ENCODE data around the gene LIME1. TPM values are rescaled to one million over a fixed set of nuclear protein-coding genes. Genes with fewer than 3 reads are reported as not detected.

LIME1 gene
- total RNA-seq, 1 donor from 2014 or later, result 15.7 TPM

GRCh38 chr20:63759377-63759901 is 23.0 kb downstream of the LIME1 start:
- H3K27ac Mint-ChIP-seq, result no peak overlapping the region
- peaks cover 16% of the 10 kb centered on the region for H3K27me3 Mint-ChIP-seq (ENCODE audit: low read depth)
- intact Hi-C loops (cut with micrococcal nuclease), result no loop called here
- no peak overlapping the region for H3K4me3 Mint-ChIP-seq (ENCODE audit: low read depth)
- no peaks in the 10 kb centered on the region for H3K9me3 Mint-ChIP-seq
- H3K4me1 Mint-ChIP-seq (ENCODE audit: low read depth), result peaks cover 7% of the 10 kb centered on the region
- no peak for DNase-seq (ENCODE audit: low spot score)
- no peaks in the 10 kb centered on the region for H3K36me3 Mint-ChIP-seq (ENCODE audit: low read depth)

GRCh38 chr20:63765082-63765873 is 28.8 kb downstream of the LIME1 start:
- Mint-ChIP-seq H3K27me3 (ENCODE audit: low read depth) (peaks cover 3% of the 10 kb centered on the region), H3K4me1 (ENCODE audit: low read depth) (no peaks in the 10 kb centered on the region), H3K27ac (no peak overlapping the region), H3K9me3 (no peaks in the 10 kb centered on the region), H3K4me3 (ENCODE audit: low read depth) (no peak overlapping the region), H3K36me3 (ENCODE audit: low read depth) (no peaks in the 10 kb centered on the region)
- intact Hi-C loops (cut with micrococcal nuclease), result no loop called here
- no peak for DNase-seq (ENCODE audit: low spot score)

GRCh38 chr20:63765902-63766301 is 29.4 kb downstream of the LIME1 start:
- no peak for DNase-seq (ENCODE audit: low spot score)
- Mint-ChIP-seq H3K27ac (no peak overlapping the region), H3K4me1 (ENCODE audit: low read depth) (no peaks in the 10 kb centered on the region), H3K4me3 (ENCODE audit: low read depth) (no peak overlapping the region), H3K9me3 (no peaks in the 10 kb centered on the region), H3K27me3 (ENCODE audit: low read depth) (peaks cover 3% of the 10 kb centered on the region), H3K36me3 (ENCODE audit: low read depth) (no peaks in the 10 kb centered on the region)
- intact Hi-C loops (cut with micrococcal nuclease), result no loop called here

- Mint-ChIP-seq H3K27ac (no peak overlapping the region), H3K9me3 (no peaks in the 10 kb centered on the region), H3K27me3 (ENCODE audit: low read depth) (peaks cover 3% of the 10 kb centered on the region), H3K36me3 (ENCODE audit: low read depth) (no peaks in the 10 kb centered on the region), H3K4me1 (ENCODE audit: low read depth) (no peaks in the 10 kb centered on the region), H3K4me3 (ENCODE audit: low read depth) (no peak overlapping the region)
- intact Hi-C loops (cut with micrococcal nuclease), result no loop called here
- DNase-seq (ENCODE audit: low spot score), result no peak
Observed at GRCh38 chr20:63766695-63767426, 30.4 kb downstream of the LIME1 start.

- intact Hi-C loops (cut with micrococcal nuclease), result no loop called here
- Mint-ChIP-seq H3K36me3 (ENCODE audit: low read depth) (no peaks in the 10 kb centered on the region), H3K9me3 (no peaks in the 10 kb centered on the region), H3K27ac (no peak overlapping the region), H3K27me3 (ENCODE audit: low read depth) (peaks cover 3% of the 10 kb centered on the region), H3K4me3 (ENCODE audit: low read depth) (no peak overlapping the region), H3K4me1 (ENCODE audit: low read depth) (no peaks in the 10 kb centered on the region)
- DNase-seq (ENCODE audit: low spot score), result no peak
Observed at GRCh38 chr20:63767456-63767855, 31.0 kb downstream of the LIME1 start.

- H3K4me3 Mint-ChIP-seq (ENCODE audit: low read depth), result no peak overlapping the region
- H3K36me3 Mint-ChIP-seq (ENCODE audit: low read depth), result no peaks in the 10 kb centered on the region
- H3K27ac Mint-ChIP-seq, result no peak overlapping the region
- no peaks in the 10 kb centered on the region for H3K9me3 Mint-ChIP-seq
- H3K4me1 Mint-ChIP-seq (ENCODE audit: low read depth), result no peaks in the 10 kb centered on the region
- intact Hi-C loops (cut with micrococcal nuclease), result no loop called here
- peaks cover 3% of the 10 kb centered on the region for H3K27me3 Mint-ChIP-seq (ENCODE audit: low read depth)
- no peak for DNase-seq (ENCODE audit: low spot score)
Observed at GRCh38 chr20:63767886-63768285, 31.4 kb downstream of the LIME1 start.

- no peak overlapping the region for H3K27ac Mint-ChIP-seq
- intact Hi-C loops (cut with micrococcal nuclease), result no loop called here
- DNase-seq (ENCODE audit: low spot score), result no peak
- no peaks in the 10 kb centered on the region for H3K4me1 Mint-ChIP-seq (ENCODE audit: low read depth)
- no peaks in the 10 kb centered on the region for H3K9me3 Mint-ChIP-seq
- H3K4me3 Mint-ChIP-seq (ENCODE audit: low read depth), result no peak overlapping the region
- no peaks in the 10 kb centered on the region for H3K36me3 Mint-ChIP-seq (ENCODE audit: low read depth)
- no peaks in the 10 kb centered on the region for H3K27me3 Mint-ChIP-seq (ENCODE audit: low read depth)
Observed at GRCh38 chr20:63768591-63769515, 32.4 kb downstream of the LIME1 start.

GRCh38 chr20:63769891-63770474 is 33.5 kb downstream of the LIME1 start:
- H3K27ac Mint-ChIP-seq, result no peak overlapping the region
- H3K4me3 Mint-ChIP-seq (ENCODE audit: low read depth), result no peak overlapping the region
- intact Hi-C loops (cut with micrococcal nuclease), result no loop called here
- no peaks in the 10 kb centered on the region for H3K27me3 Mint-ChIP-seq (ENCODE audit: low read depth)
- no peaks in the 10 kb centered on the region for H3K4me1 Mint-ChIP-seq (ENCODE audit: low read depth)
- no peak for DNase-seq (ENCODE audit: low spot score)
- H3K36me3 Mint-ChIP-seq (ENCODE audit: low read depth), result no peaks in the 10 kb centered on the region
- H3K9me3 Mint-ChIP-seq, result no peaks in the 10 kb centered on the region

- intact Hi-C loops (cut with micrococcal nuclease), result no loop called here
- H3K4me1 Mint-ChIP-seq (ENCODE audit: low read depth), result no peaks in the 10 kb centered on the region
- no peak for DNase-seq (ENCODE audit: low spot score)
- no peak overlapping the region for H3K27ac Mint-ChIP-seq
- no peak overlapping the region for H3K4me3 Mint-ChIP-seq (ENCODE audit: low read depth)
- H3K36me3 Mint-ChIP-seq (ENCODE audit: low read depth), result no peaks in the 10 kb centered on the region
- no peaks in the 10 kb centered on the region for H3K27me3 Mint-ChIP-seq (ENCODE audit: low read depth)
- H3K9me3 Mint-ChIP-seq, result no peaks in the 10 kb centered on the region
Observed at GRCh38 chr20:63771046-63771707, 34.7 kb downstream of the LIME1 start.

GRCh38 chr20:63772781-63773518 is 36.5 kb downstream of the LIME1 start:
- Mint-ChIP-seq H3K27me3 (ENCODE audit: low read depth) (no peaks in the 10 kb centered on the region), H3K9me3 (no peaks in the 10 kb centered on the region), H3K36me3 (ENCODE audit: low read depth) (no peaks in the 10 kb centered on the region), H3K4me3 (ENCODE audit: low read depth) (no peak overlapping the region), H3K4me1 (ENCODE audit: low read depth) (no peaks in the 10 kb centered on the region), H3K27ac (no peak overlapping the region)
- no peak for DNase-seq (ENCODE audit: low spot score)
- intact Hi-C loops (cut with micrococcal nuclease), result no loop called here

GRCh38 chr20:63773571-63774241 is 37.2 kb downstream of the LIME1 start:
- Mint-ChIP-seq H3K36me3 (ENCODE audit: low read depth) (no peaks in the 10 kb centered on the region), H3K27me3 (ENCODE audit: low read depth) (no peaks in the 10 kb centered on the region), H3K4me3 (ENCODE audit: low read depth) (no peak overlapping the region), H3K4me1 (ENCODE audit: low read depth) (no peaks in the 10 kb centered on the region), H3K27ac (no peak overlapping the region), H3K9me3 (no peaks in the 10 kb centered on the region)
- intact Hi-C loops (cut with micrococcal nuclease), result no loop called here
- DNase-seq (ENCODE audit: low spot score), result no peak

Measured in activated T-helper 2 cell treated with anti-CD3 and anti-CD28 coated beads, Interferon-gamma antibody, Interleukin-2, Interleukin-4, amounts not matched to agents 10 μg/mL and 5 μg/mL and 100 μg/mL, durations not matched to agents 14 hours and 24 hours and 36 hours (primary cell).